Subcutaneous abdominal adipose tissue (tissue), 5 donors: Measurements from ENCODE around the gene ATP1A4.
"Not testable (repeated sequence)": the region's sequence is repeated elsewhere in the genome, so short reads cannot be mapped to it uniquely, and the experiment has no call there.

Source experiments
- H3K27ac ChIP-seq: one replicate; pipeline ENCODE4 v1.7.0; 2013; ENCODE audit warnings: low read depth, mild to moderate bottlenecking, inconsistent platforms, low read length, moderate library complexity
- H3K27me3 ChIP-seq, 5 donors: one replicate each; pipeline ENCODE4 v1.7.0; 2013; ENCODE audit warnings: low read length in 5 of 5, inconsistent platforms in 1 of 5; ENCODE audit not compliant: control insufficient read depth in 5 of 5, insufficient read depth in 4 of 5
- H3K36me3 ChIP-seq, 5 donors: one replicate each; pipeline ENCODE4 v1.7.0; 2013; ENCODE audit warnings: low read length in 5 of 5; ENCODE audit not compliant: control insufficient read depth in 5 of 5, insufficient read depth in 5 of 5
- H3K4me1 ChIP-seq, 5 donors: one replicate each; pipeline ENCODE4 v1.7.0; 2013; ENCODE audit warnings: low read length in 5 of 5, mild to moderate bottlenecking in 3 of 5, moderate library complexity in 1 of 5; ENCODE audit not compliant: control insufficient read depth in 5 of 5, insufficient read depth in 5 of 5
- H3K4me3 ChIP-seq, 5 donors: one replicate each; pipeline ENCODE4 v1.7.0; 2013; ENCODE audit warnings: low read length in 5 of 5, low read depth in 1 of 5
- H3K9ac ChIP-seq, 5 donors: one replicate each; pipeline ENCODE4 v1.7.0; 2013; ENCODE audit warnings: low read length in 5 of 5, mild to moderate bottlenecking in 4 of 5, moderate library complexity in 3 of 5
- H3K9me3 ChIP-seq, 5 donors: one replicate each; pipeline ENCODE4 v1.7.0; 2013; ENCODE audit warnings: low read length in 5 of 5; ENCODE audit not compliant: control insufficient read depth in 5 of 5
- donor health status: healthy.
- donor health status: healthy.
- donor health status: healthy.
- donor health status: healthy.
- donor health status: healthy.

The ATP1A4 gene

DNA sequence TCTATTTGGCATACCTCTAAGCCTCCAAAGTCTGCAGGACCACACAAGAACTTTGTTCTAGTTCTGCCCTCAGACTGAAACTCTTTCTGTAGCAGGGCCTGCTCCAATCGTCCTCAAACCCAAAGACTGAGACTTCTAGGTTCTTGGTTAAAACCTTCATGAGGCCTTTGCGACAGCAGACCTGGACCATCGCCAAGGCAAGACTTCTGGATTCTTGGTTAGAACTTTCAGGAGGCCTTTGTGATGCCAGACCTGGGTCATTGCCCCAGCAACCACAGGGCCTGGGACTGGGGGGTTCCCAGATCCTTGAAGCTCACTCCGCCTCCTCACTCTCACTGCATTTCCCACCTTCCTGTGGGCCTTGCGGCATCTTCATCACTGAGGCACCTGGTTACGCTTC is at the start of gene ATP1A4:
Gene ATP1A4, plus strand, starts transcription at position 301 of the 400 bp plus-strand sequence. CDS start 438 bp downstream, outside the sequence.
- Histone ChIP-seq H3K4me1 (peaks cover 0 to 9% (median 0%) of the 10 kb centered on the region in 5 donors), H3K9ac (no peak within 1 kb of the TSS), H3K36me3 (no peaks in the 10 kb centered on the region), H3K4me3 (no peak within 1 kb of the TSS), H3K9me3 (no peaks in the 10 kb centered on the region), H3K27me3 (no peaks in the 10 kb centered on the region), H3K27ac (no peak within 1 kb of the TSS)

DNA sequence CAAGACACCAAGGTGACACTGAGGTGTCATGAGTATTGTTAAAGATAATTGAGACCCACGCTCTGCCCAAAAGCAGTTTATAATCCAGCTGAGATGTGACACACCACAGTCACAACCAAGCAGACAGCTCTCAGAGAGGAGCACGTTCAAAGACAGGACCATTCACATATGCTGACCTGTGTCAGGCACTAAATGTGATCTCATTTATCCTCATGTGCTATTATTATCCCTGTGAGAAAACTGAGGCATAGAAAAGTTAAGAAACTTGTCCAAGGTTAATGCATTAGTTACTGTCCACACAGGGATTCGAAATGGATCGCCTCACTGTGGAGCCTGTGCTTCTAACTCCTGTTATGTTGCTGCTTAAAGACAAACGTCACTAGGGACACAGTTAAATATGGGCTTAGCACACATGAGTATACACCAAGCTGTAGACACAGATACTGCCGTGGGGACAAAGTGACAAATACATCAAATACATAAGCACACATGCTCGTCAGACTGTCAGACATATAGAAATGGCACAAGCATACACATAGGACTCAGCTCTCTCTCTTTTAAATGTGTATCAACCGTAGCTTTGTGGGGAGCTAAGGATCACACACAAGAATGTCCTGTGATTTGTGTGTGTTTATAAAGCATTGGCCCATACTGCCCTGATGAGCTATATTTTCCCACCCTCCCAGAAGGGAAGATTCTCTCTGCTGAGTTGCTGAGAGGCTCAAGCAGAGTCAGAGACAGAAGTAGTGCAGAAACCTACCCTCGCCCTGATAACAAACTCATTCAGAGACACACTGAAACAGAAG is 49.5 kb upstream of the ATP1A4 start:
- no peaks in the 10 kb centered on the region for H3K36me3 ChIP-seq
- H3K27ac ChIP-seq = no peak overlapping the region
- H3K27me3 ChIP-seq = no peaks in the 10 kb centered on the region
- H3K9me3 ChIP-seq = no peaks in the 10 kb centered on the region
- peak overlapping the region in 2 of 5 donors; percentile 32 to 41 for H3K4me3 ChIP-seq
- H3K4me1 ChIP-seq = peaks cover 15 to 51% (median 35%) of the 10 kb centered on the region in 5 donors
- no peak overlapping the region for H3K9ac ChIP-seq

DNA sequence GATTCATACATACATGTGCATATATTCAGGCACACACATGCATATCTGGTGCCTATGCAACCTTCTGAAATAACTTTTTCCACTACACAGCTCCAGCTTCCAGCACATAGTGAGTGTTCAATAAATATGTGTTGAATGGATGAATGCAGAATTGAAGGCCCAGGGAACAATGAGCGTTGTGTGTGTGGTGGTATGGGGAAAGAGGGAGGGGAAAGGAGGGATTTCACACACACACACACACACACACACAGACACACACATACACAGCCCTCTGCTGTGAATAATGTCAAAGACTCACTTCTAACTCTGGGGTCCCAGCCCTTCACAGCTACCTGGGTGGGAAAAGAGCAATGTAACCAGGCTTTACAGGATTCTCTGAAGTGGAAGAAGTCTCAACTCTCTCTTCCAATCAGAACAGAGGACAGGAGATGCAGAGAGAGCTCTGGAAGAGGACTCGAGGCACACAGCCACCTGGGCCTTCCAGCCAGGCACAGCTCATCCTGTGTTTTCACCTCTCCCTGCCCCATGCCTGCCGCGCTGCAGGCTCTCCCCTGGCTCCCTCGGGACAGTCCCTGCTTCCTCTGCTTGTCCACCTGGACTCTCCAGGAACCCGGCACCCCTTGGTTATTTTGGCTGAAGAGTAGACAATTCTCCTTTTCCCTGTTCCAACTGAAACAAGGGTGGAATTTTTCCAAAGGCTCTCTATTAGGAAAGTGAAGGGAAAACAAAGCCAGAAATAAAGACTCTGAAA is 47.6 kb upstream of the ATP1A4 start:
- H3K9me3 ChIP-seq = no peaks in the 10 kb centered on the region
- H3K9ac ChIP-seq = no peak overlapping the region
- H3K36me3 ChIP-seq = no peaks in the 10 kb centered on the region
- H3K27me3 ChIP-seq = no peaks in the 10 kb centered on the region
- peaks cover 7 to 42% (median 22%) of the 10 kb centered on the region in 5 donors for H3K4me1 ChIP-seq
- no peak overlapping the region for H3K27ac ChIP-seq
- no peak overlapping the region for H3K4me3 ChIP-seq

DNA sequence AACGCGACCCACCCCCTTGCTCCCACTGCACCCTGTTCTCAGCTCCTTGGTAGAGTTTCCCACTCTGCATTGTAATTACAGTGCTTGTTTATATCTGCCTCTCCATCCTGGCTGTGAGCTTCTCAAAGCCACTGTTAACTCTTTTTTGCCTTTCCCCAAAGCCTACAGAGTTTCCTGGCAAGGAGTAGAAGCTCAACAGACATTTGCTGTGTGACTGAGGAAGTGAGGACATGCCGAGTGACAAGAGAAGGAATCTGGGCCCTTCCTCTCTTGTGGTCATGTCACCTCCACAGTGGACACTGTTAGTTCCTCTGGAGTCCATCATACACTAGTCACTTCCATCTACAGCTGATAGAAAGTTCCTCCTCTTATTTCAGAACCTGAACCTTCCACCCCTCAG is 46.9 kb upstream of the ATP1A4 start:
- Histone ChIP-seq H3K4me3 (no peak overlapping the region), H3K9ac (no peak overlapping the region), H3K27ac (no peak overlapping the region), H3K36me3 (no peaks in the 10 kb centered on the region), H3K4me1 (peaks cover 7 to 42% (median 21%) of the 10 kb centered on the region in 5 donors), H3K27me3 (no peaks in the 10 kb centered on the region), H3K9me3 (no peaks in the 10 kb centered on the region)

DNA sequence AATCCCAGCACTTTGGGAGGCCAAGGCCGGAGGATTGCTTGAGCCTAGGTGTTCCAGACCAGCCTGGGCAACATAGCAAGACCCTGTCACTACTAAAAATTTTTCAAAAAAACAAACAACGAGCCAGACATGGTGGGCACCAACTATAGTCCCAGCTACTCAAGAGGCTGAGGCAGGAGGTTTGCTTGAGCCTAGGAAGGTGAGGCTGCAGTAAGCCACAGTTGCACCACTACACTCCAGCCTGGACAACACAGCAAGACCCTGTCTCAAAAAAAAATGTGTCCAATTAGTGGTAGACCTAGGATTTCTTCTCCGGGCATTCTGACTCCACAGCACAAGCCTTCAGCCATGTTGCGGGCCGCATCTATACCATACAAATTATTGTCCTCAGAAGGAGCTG is 46.2 kb upstream of the ATP1A4 start:
- Histone ChIP-seq H3K4me1 (peaks cover 7 to 40% (median 24%) of the 10 kb centered on the region in 5 donors), H3K27ac (no peak overlapping the region)

DNA sequence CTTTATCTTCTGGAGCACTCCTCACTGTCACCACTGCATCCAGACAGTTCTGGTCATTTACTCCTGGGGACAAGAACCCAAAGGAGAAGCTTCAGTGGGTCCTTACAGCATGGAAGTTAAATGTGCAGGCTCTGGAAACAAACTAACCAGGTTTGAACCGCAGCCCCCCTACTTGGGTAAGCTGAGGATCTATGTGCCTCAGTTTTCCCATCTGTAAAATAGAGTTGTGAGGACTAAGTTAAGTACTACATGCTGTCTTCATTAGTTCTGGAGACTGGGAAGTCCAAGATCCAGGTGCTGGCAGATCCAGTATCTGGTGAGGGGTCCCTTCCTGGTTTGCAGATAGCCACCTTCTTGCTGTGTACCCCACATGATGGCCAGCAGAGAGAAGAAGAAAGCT is 43.9 kb upstream of the ATP1A4 start:
- H3K9ac ChIP-seq = no peak overlapping the region
- H3K27me3 ChIP-seq = no peaks in the 10 kb centered on the region
- no peak overlapping the region for H3K27ac ChIP-seq
- peaks cover under 1 to 28% (median 20%) of the 10 kb centered on the region in 5 donors for H3K4me1 ChIP-seq
- H3K4me3 ChIP-seq = no peak overlapping the region
- H3K36me3 ChIP-seq = no peaks in the 10 kb centered on the region
- no peaks in the 10 kb centered on the region for H3K9me3 ChIP-seq

More for the DNA sequence above, 46.2 kb upstream of the ATP1A4 start:
- H3K4me3 ChIP-seq = no peak overlapping the region
- no peaks in the 10 kb centered on the region for H3K27me3 ChIP-seq
- no peak overlapping the region for H3K9ac ChIP-seq
- no peaks in the 10 kb centered on the region for H3K9me3 ChIP-seq
- H3K36me3 ChIP-seq = no peaks in the 10 kb centered on the region

DNA sequence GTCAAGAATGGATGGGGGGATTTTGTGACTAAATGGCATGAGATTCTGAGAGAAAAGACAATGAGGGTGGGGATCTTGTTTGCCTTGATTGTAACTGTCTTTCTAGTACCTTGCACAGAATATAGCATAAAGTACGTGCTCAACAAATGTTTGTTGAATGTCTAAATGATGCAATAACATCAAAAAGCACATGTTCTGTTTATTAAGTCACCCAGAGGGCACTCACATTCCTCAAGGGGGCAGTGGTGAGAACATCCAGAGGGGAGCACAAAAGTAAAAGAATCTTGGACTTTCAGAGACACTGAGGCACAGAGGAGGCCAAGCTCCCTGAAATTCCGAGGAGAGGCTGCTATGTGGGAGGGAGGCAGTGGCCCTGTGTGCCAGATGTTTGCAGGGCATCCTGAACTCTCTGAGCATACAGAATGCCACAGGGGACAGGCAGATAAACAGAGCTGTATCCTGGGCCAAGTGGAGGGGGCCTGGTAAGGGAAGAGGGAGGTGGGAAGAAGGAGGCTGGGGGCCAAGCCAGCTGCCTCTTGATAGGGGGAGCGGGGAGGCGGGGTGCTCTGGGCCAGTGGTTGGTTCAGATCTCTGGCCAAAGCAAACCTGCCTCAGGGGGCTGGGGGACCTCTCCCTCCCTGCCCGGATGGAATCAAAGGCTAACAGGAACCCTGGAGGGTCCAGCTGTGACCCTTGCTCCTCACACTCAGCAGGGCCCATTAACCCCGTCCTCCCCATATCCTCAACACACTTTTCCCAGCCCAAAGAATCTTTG is 42.3 kb upstream of the ATP1A4 start:
- H3K27ac ChIP-seq = no peak overlapping the region
- H3K27me3 ChIP-seq = no peaks in the 10 kb centered on the region
- peaks cover 4 to 35% (median 31%) of the 10 kb centered on the region in 5 donors for H3K4me1 ChIP-seq
- H3K9me3 ChIP-seq = no peaks in the 10 kb centered on the region
- H3K4me3 ChIP-seq = no peak overlapping the region
- no peak overlapping the region for H3K9ac ChIP-seq
- H3K36me3 ChIP-seq = no peaks in the 10 kb centered on the region

DNA sequence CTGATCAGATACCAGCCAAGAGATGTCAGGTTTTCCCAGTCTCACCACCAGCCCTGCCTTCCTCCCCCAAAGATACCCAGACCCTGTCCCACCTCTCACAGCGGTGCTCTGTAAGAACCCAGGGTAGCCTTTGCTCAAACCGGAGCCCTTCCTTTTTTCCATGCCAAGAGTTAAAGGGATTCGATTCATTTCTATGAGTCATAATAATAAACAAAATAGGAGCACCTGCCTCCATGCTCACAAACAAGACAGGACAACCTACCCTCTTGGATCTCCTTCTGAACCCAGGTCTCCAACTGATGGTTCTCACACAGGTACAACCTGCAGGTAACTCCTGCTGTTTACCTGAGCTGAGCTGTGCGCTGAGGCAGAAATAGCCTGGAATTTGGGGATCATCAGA is 41.7 kb upstream of the ATP1A4 start:
- Histone ChIP-seq H3K36me3 (no peaks in the 10 kb centered on the region), H3K27ac (no peak overlapping the region), H3K9me3 (no peaks in the 10 kb centered on the region), H3K4me1 (peaks cover 4 to 31% (median 29%) of the 10 kb centered on the region in 5 donors), H3K4me3 (no peak overlapping the region), H3K9ac (no peak overlapping the region), H3K27me3 (no peaks in the 10 kb centered on the region)

DNA sequence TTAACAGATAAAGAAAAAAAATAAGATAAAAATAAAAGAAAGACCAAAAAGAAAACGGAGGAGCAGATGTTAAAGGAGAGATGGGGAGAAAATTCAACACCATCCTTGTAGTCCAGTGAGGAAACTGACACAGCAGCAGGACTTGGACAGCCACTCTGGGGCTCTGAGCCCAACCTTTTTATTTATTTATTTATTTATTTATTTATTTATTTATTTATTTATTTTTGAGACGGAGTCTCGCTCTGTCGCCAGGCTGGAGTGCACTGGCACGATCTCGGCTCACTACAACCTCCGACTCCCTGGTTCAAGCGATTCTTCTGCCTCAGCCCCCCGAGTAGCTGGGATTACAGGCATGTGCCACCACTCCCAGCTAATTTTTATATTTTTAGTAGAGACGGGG is 39.9 kb upstream of the ATP1A4 start:
- peaks cover 4 to 43% (median 35%) of the 10 kb centered on the region in 5 donors for H3K4me1 ChIP-seq
- not testable (repeated sequence) for H3K4me3 ChIP-seq, H3K27me3 ChIP-seq, H3K27ac ChIP-seq, H3K36me3 ChIP-seq, H3K9me3 ChIP-seq, H3K9ac ChIP-seq
